Fibroblast of pulmonary artery (primary cell): Measurements from ENCODE around the gene IL36RN.

Experiments used
- DNase-seq: peaks from one replicate; pipeline ENCODE4 v3.0.0-alpha.2; 2010; ENCODE audit warnings: low read depth
- H3K4me3 ChIP-seq: replicated peaks from 2 replicates; pipeline ENCODE4 v1.5.1; 2011; ENCODE audit warnings: low read depth, mild to moderate bottlenecking, control low read depth, low read length, moderate library complexity
- CTCF ChIP-seq: IDR thresholded peaks from 2 replicates; pipeline ENCODE4 v1.5.1; 2011; ENCODE audit warnings: mild to moderate bottlenecking, control low read depth, low read length, inconsistent platforms; ENCODE audit errors: missing control alignments

Gene IL36RN

GRCh38 chr2:113069676-113070605 is 10.9 kb downstream of the IL36RN start:
- TF ChIP-seq CTCF = no peak
- DNase-seq = no peak
- no peak overlapping the region for H3K4me3 ChIP-seq

GRCh38 chr2:113070606-113070975 is 11.6 kb downstream of the IL36RN start:
- TF ChIP-seq CTCF = no peak
- no peak for DNase-seq
- H3K4me3 ChIP-seq = no peak overlapping the region

GRCh38 chr2:113072584-113072983 is 13.6 kb downstream of the IL36RN start:
- no peak for TF ChIP-seq CTCF
- H3K4me3 ChIP-seq = no peak overlapping the region
- DNase-seq = no peak

GRCh38 chr2:113073325-113073834 is 14.4 kb downstream of the IL36RN start:
- no peak for TF ChIP-seq CTCF
- H3K4me3 ChIP-seq = no peak overlapping the region
- no peak for DNase-seq

GRCh38 chr2:113075030-113075429 is 16.0 kb downstream of the IL36RN start:
- no peak for DNase-seq
- no peak for TF ChIP-seq CTCF
- H3K4me3 ChIP-seq = no peak overlapping the region

GRCh38 chr2:113075600-113075999 is 16.6 kb downstream of the IL36RN start:
- H3K4me3 ChIP-seq = no peak overlapping the region
- DNase-seq = no peak
- no peak for TF ChIP-seq CTCF
